DMS53 treated with DMSO at 0.1 percent for 48 hours (cell line): Measurements from ENCODE around the gene CFAP47.
"Not testable (repeated sequence)": the region's sequence is repeated elsewhere in the genome, so short reads cannot be mapped to it uniquely, and the experiment has no call there.

Source experiments
- DNase-seq: peaks from one replicate; lab custom pipeline; 2025; ENCODE audit not compliant: unreplicated experiment; lab: John Stamatoyannopoulos, UW

CFAP47 gene

DNA sequence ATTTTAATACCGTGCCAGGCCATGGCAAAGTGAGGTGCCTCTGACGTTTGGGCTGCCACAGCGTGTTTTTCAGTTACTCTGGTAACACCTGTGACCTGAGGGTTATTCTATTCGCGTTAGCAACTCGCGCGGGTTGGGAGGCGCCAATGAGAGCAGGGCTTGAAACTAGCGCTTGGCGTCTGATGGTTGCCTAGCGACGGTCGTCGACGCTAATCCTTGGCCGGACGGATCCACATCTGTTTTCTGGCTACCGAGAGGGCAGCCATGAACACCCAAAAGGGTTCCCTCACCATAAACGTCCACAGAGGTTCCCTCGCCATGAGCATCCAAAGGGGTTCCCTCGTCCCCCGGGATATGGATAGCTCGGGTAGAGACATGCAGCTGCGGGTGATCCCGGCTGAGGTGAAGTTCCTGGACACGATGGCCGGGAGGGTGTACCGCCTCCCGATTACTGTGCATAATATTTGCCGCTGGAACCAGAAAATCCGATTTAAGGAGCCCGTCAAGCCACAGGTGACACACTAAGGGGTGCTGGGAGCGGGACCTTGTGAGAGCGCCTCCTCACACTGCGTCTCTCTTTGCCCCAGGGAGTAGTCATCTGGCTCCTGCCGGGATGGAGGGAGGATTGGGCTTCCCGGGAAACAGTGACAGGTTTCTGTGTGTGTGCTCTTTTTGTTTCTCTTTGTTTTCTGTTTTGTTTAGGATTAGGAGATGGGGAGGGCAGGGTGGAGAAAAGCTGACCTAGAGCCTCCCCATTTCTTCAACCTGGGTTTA, at the start of gene CFAP47:
TSS of gene CFAP47 (plus strand) at position 199 of the 774 bp plus-strand sequence. CDS start at position 265, 66 bp downstream.
- DNase-seq = peak; percentile 69

GRCh38 chrX:35880601-35881000, 38.9 kb upstream of the CFAP47 start:
- no peak for DNase-seq

GRCh38 chrX:35886135-35886534, 33.4 kb upstream of the CFAP47 start:
- DNase-seq = no peak

DNA sequence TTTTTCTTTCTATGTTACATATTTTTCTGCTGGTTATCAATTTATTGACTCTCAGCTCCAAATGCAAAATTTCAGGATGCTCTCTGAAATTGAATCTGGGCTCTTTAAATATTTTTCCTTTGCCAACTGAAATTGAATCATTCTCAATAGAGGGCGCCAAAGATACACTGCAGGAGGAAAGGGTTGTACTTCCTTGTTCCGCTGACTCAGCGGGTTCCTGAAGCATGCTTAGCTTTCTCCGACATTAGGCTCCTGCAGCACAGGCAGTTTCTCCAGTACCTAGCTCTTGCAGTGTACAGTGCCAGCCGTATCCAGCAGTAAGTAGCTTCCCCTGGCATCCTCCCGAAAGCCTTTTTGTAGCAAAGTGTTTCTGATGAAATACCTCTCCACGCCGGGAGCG, 28.8 kb upstream of the CFAP47 start:
- peak; percentile 81 for DNase-seq

- DNase-seq = not testable (repeated sequence)
Observed at GRCh38 chrX:35986816-35987215, 67.3 kb downstream of the CFAP47 start.

DNA sequence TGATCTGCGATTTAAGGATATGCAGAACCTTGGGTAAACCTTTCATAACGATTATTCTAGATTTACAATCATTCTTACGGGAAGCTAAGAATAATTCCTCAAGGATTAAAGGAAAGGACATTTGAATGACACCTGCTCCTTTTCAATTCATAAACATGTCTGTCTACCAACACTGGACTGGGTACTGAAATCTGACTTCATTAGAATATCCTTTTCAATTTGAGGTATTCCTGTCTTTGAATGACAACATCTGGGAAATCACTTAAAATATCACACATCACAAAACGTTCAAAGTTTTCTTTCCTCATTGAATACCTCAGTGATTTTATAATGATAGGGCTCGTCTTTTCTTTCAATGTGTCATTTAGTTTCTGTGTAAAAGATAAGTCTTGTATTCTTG, 87.7 kb downstream of the CFAP47 start:
- DNase-seq = no peak

DNA sequence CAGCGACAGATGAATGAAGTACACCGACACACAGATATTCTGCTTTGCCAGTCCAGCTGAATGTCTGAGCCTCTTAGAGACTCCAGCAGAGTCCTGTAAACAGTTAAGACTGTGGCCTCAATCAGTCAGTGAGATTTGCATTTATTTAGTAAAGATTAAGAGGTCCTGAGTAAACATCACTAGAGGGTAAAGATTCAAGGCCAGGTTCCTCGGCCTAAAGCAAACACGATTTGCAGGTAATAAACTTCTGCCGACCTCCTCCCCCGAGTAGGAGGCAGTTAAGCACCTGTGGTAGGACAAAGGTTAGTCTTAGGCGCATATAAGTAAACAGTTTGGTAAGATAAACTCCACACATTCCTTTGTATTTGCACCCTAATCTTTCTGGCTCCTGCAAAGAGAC, 99.6 kb downstream of the CFAP47 start:
- no peak for DNase-seq

DNA sequence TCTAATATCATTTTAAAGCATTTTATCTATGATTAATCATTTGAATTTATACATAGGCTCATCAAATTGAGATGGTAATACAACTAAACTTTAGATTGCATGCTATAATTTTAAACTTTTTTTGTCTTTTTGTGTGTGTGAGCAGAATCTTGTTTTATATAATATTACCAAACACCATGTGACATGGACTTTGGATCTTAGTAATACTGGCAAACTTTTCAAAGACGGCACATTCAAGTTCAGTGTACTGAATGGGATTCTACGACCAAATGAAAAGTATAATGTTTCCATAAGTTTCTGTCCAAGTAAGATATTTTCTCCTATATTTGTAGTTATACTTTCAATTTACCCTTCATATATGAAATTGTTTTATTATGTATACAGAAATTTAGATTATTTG, 116.0 kb downstream of the CFAP47 start:
- no peak for DNase-seq

DNA sequence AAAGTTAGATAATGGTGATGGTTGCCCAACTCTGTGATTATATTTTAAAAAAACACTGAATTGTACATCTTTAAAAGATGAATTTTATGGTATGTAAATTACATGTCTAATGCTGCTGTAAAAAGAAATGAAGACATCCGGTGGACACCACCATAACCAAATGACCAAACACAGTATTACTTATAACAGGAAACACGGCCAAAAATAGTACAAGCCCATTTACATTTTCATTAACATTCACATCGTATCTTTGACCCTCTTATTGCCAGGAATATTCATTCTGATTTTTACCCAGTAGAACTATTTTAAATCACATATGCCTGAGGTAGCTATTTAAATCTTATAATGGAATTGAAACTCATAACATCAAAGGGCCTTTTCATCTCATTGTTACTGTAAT, 143.2 kb downstream of the CFAP47 start:
- DNase-seq = no peak

DNA sequence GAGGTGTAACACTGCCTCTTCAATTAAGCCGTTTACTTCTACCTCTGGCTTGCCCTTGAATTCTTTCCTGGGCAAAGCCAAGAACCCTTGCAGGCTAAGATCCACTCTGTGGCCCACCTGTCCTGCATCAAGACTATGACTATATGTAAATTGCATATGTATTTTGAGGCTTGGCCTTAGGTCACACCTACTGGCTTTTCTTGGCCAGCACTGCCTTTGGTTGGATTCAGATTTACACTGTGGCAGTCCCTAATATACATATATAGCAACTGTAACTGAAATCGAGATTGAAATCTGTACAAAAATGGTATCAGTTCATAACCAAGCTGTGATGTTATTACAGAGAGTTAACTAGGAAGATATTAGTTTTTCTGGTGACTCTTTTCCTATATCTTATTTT, 151.5 kb downstream of the CFAP47 start:
- no peak for DNase-seq

GRCh38 chrX:36075009-36075408, 155.5 kb downstream of the CFAP47 start:
- not testable (repeated sequence) for DNase-seq

DNA sequence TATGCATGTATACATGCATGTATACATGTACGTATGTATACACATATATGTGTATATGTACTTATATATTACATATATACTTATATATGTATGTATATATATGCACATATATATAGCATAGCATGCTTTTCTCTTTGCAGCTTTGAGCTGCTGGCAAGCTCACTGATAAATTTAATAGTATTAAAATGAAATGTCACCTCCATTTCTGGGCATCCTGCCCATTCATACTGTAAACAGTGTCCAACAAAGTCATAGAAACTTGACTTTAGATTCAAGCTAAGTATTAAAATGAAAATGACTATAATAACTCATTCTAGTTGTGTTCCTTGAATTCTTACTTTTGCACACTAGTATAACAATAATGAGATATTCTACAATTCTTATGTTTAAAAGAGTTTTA, 163.7 kb downstream of the CFAP47 start:
- DNase-seq = no peak

DNA sequence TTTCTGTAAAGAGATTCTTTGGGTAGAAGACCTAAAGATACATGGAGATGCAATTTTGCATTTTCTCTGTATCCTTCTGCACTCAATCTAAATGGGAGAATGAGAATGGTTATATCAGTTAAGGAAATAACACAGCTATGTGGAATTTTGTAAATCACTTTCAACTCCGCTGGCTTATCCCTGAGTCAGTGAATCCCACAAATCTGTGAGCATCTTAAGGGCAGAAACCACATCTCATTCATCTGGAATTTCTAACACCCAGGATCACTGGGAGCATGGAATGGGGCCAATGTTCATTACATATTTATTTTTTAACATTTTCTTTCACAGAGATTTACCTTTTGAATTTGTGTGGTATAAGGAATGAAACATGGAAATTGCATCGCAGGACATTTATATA, 167.8 kb downstream of the CFAP47 start:
- DNase-seq = no peak

GRCh38 chrX:36088939-36089338, 169.4 kb downstream of the CFAP47 start:
- not testable (repeated sequence) for DNase-seq

- no peak for DNase-seq
Observed at GRCh38 chrX:36102425-36102824, 182.9 kb downstream of the CFAP47 start.

GRCh38 chrX:36116222-36116621, 196.7 kb downstream of the CFAP47 start:
- DNase-seq = no peak

DNA sequence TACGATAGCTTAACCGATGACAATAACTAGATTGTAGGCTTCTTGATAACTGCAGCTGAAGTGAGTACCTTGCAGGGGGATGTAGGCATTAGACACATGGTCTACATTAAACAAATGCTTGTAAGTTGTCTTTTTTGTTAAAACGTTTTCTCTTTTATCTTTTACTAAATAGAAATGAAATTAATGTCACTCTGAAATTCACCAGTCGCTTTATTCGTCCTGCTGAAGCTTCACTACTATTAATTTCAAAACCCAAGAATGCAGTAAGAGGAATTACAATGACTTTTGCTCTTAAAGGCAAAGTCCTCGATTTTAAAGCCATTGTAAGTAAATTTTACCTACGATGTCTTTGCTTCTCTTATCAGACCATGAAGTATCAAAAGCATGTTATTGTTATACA, 239.7 kb downstream of the CFAP47 start:
- no peak for DNase-seq

DNA sequence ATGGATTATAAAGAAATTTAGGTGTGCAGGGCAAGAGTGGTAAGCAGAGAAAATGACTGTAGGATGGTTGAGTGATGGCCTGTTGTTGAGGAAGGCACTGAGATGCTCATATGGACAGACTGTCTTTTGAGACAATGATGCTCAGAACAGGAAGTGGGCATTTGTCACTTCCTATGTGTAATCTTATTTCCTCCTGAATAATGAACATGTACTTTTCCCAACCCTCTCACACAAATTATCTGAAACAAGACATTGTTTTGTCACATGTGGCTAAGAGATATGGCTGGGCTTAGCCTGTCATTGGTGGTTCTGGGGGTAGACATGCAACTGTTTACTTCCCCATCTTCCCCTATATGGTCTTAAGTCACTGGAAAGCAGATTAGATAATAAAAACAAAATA, 240.5 kb downstream of the CFAP47 start:
- DNase-seq = no peak

DNA sequence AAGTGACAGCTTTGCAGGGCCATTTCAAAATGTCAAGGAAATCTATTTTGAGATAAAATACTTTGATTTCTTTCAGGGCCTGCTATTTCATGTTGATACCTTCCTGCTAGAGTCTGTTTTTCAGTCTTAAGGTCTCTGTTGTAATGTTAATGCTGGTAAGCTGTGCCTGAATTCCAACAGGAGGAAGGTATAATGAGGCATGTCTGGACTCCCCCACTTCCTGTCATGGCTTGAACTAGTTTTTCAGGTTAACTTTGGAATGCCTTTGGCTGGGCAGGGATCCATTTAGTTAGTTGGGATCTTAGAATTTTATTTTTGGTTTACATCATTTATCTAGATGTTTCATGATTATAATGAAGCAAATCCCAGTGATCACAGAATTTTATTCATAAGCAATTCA, 279.0 kb downstream of the CFAP47 start:
- DNase-seq = no peak

DNA sequence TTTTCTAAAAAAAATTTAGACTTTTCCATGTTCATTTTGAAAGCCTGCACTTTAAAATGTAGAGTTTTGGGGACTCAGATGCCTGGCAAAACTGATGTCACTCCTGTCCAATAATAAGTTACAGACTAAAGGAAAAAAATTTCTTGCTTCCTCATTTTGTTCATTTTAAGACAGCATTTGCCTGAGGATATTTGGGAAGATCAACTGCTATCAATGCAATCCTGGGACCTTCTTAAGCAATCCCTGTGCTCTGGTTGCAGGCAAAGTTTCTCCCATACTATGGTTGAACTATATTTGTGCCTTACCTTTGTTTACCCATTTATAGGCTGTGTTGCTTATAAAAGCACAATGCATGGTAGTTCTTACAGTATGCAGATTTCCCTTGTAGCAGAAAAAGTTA, 280.4 kb downstream of the CFAP47 start:
- DNase-seq = no peak

DNA sequence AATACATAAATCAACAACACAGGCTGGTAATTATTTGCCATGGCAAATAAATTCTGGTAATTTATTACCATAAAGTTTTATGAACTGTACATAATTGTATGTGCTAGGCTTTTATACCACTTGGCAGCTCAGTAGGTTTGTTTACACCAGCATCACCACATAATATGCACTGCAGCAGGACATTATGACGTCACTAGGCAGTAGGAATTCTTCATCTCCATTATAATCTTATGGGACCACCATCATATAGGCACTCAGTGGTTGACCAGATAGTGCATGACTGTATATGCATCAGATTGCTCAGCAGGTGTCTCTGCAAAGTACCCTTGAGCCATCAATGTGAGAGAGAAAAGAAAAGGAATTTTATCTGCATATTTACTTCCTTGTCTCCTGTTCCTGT, 295.4 kb downstream of the CFAP47 start:
- peak; percentile 83 for DNase-seq

DNA sequence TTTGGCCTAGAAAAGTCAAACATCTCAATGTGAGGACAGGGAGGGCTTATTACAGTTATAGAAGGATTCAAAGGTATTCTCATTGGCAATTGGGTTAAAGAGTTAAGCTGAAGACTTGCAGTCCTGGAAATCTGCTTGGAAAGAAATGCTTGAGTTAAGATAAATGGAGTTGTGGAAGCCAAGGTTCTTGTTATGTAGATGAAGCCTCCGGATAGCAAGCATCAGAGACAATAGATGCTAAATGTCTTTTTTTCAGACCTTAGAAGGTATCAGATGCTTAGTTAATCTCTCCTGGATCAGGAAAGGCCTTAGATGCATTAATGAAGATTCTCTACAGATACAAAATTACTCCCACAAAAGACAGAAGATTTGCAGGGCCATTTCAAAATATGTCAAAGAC, 299.3 kb downstream of the CFAP47 start:
- no peak for DNase-seq

- DNase-seq = not testable (repeated sequence)
Observed at GRCh38 chrX:36234840-36235528, 315.4 kb downstream of the CFAP47 start.
